ENCODE measurements around the gene PTMS.
A peak's percentile ranks its signal among the peaks of the same experiment; 100 is the strongest.

The PTMS gene

DNA sequence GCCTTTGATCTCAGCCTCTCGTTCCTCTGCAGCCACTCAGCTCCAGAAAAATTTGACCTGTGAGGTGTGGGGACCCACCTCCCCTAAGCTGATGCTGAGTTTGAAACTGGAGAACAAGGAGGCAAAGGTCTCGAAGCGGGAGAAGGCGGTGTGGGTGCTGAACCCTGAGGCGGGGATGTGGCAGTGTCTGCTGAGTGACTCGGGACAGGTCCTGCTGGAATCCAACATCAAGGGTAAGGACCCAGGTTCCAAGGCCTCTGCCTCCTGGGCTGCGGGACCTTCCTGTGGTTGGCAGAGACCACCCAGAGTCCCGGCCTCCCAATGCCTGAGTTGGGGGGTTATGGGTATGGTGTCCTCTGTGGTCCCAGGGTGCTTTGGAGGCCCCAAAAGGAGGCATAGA, 50.9 kb downstream of the PTMS start:
- ATAC-seq (ENCODE audit: low read depth) (no peak), DNase-seq (ENCODE audit: low spot score) (no peak)
- Histone ChIP-seq H3K9me3 (ENCODE audit: severe bottlenecking) (no peaks in the 10 kb centered on the region), H3K27me3 (ENCODE audit: insufficient read depth, poor library complexity, severe bottlenecking) (peaks cover 6% of the 10 kb centered on the region), H3K27ac (ENCODE audit: poor library complexity, severe bottlenecking) (no peak overlapping the region), H3K4me3 (ENCODE audit: severe bottlenecking) (no peak overlapping the region), H3K36me3 (ENCODE audit: low read depth) (no peaks in the 10 kb centered on the region), H3K4me1 (ENCODE audit: insufficient read depth, poor library complexity, severe bottlenecking) (no peaks in the 10 kb centered on the region)
- TF ChIP-seq CTCF (IDR thresholded peaks at IDR 0.05; ENCODE audit: poor library complexity, severe bottlenecking) = no peak

GRCh38 chr12:6817662-6818157, 51.5 kb downstream of the PTMS start:
- DNase-seq (ENCODE audit: low spot score) (no peak), ATAC-seq (ENCODE audit: low read depth) (no peak)
- no peaks in the 10 kb centered on the region for H3K4me1 ChIP-seq (ENCODE audit: insufficient read depth, poor library complexity, severe bottlenecking)
- H3K36me3 ChIP-seq (ENCODE audit: low read depth) = no peaks in the 10 kb centered on the region
- TF ChIP-seq CTCF (IDR thresholded peaks at IDR 0.05; ENCODE audit: poor library complexity, severe bottlenecking) = no peak
- no peak overlapping the region for H3K4me3 ChIP-seq (ENCODE audit: severe bottlenecking)
- H3K27ac ChIP-seq (ENCODE audit: poor library complexity, severe bottlenecking) = no peak overlapping the region
- peaks cover 12% of the 10 kb centered on the region for H3K27me3 ChIP-seq (ENCODE audit: insufficient read depth, poor library complexity, severe bottlenecking)
- H3K9me3 ChIP-seq (ENCODE audit: severe bottlenecking) = no peaks in the 10 kb centered on the region

- H3K36me3 ChIP-seq (ENCODE audit: low read depth) = no peaks in the 10 kb centered on the region
- no peak overlapping the region for H3K4me3 ChIP-seq (ENCODE audit: severe bottlenecking)
- no peak for TF ChIP-seq CTCF (IDR thresholded peaks at IDR 0.05; ENCODE audit: poor library complexity, severe bottlenecking)
- DNase-seq (ENCODE audit: low spot score) (no peak), ATAC-seq (ENCODE audit: low read depth) (no peak)
- peaks cover 17% of the 10 kb centered on the region for H3K27me3 ChIP-seq (ENCODE audit: insufficient read depth, poor library complexity, severe bottlenecking)
- H3K4me1 ChIP-seq (ENCODE audit: insufficient read depth, poor library complexity, severe bottlenecking) = no peaks in the 10 kb centered on the region
- H3K27ac ChIP-seq (ENCODE audit: poor library complexity, severe bottlenecking) = no peak overlapping the region
- no peaks in the 10 kb centered on the region for H3K9me3 ChIP-seq (ENCODE audit: severe bottlenecking)
Measured at GRCh38 chr12:6818222-6818621, 52.1 kb downstream of the PTMS start.

DNA sequence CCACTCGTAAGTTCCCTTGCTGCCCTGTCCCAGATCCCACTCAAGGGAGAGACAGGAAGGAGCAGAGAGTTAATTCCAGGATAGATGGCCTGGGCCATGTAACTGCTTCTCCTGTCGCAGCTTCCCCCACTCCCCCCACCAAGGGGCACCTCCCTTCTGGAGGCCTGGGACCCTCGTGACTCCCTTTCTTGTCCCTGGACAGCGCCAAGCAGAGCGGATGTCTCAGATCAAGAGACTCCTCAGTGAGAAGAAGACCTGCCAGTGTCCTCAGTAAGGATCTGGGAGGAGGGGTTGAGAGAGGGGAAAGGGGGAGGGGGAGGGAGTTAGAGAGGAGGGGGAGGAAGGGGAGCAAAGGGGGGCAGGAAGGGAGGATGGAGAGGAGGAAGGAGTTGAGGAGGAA, 52.5 kb downstream of the PTMS start:
- no peak for DNase-seq (ENCODE audit: low spot score)
- no peak for ATAC-seq (ENCODE audit: low read depth)
- peaks cover 20% of the 10 kb centered on the region for H3K27me3 ChIP-seq (ENCODE audit: insufficient read depth, poor library complexity, severe bottlenecking)
- no peaks in the 10 kb centered on the region for H3K4me1 ChIP-seq (ENCODE audit: insufficient read depth, poor library complexity, severe bottlenecking)
- no peak overlapping the region for H3K4me3 ChIP-seq (ENCODE audit: severe bottlenecking)
- no peaks in the 10 kb centered on the region for H3K9me3 ChIP-seq (ENCODE audit: severe bottlenecking)
- no peak overlapping the region for H3K27ac ChIP-seq (ENCODE audit: poor library complexity, severe bottlenecking)
- no peaks in the 10 kb centered on the region for H3K36me3 ChIP-seq (ENCODE audit: low read depth)
- no peak for TF ChIP-seq CTCF (IDR thresholded peaks at IDR 0.05; ENCODE audit: poor library complexity, severe bottlenecking)

GRCh38 chr12:6819106-6820030, 53.2 kb downstream of the PTMS start:
- H3K27ac ChIP-seq (ENCODE audit: poor library complexity, severe bottlenecking) = no peak overlapping the region
- no peaks in the 10 kb centered on the region for H3K9me3 ChIP-seq (ENCODE audit: severe bottlenecking)
- no peaks in the 10 kb centered on the region for H3K36me3 ChIP-seq (ENCODE audit: low read depth)
- no peaks in the 10 kb centered on the region for H3K4me1 ChIP-seq (ENCODE audit: insufficient read depth, poor library complexity, severe bottlenecking)
- peaks cover 20% of the 10 kb centered on the region for H3K27me3 ChIP-seq (ENCODE audit: insufficient read depth, poor library complexity, severe bottlenecking)
- TF ChIP-seq CTCF (IDR thresholded peaks at IDR 0.05; ENCODE audit: poor library complexity, severe bottlenecking) = no peak
- DNase-seq (ENCODE audit: low spot score) (no peak), ATAC-seq (ENCODE audit: low read depth) (peak; percentile 5; the same call in 1 of the 3 replicates)
- H3K4me3 ChIP-seq (ENCODE audit: severe bottlenecking) = no peak overlapping the region
